PFSK-1 (cell line): ENCODE data around the gene TRHDE.

Experiments
- REST ChIP-seq, 2 experiments: IDR thresholded peaks; 2 replicates each; pipeline versions ENCODE4 v1.6.1 to v1.8.0; 2011 to 2012; ENCODE audit warnings: low read depth in 2 of 2, low read length in 2 of 2, control low read depth in 1 of 2, inconsistent platforms in 1 of 2, mild to moderate bottlenecking in 1 of 2, moderate library complexity in 1 of 2; ENCODE audit not compliant: insufficient read depth in 1 of 2
- SIN3A ChIP-seq: IDR thresholded peaks from 2 replicates; pipeline ENCODE4 v1.6.1; 2012; ENCODE audit warnings: mild to moderate bottlenecking, low read length, moderate library complexity, borderline replicate concordance; ENCODE audit not compliant: insufficient read depth
- TAF1 ChIP-seq: IDR thresholded peaks from 2 replicates; pipeline ENCODE4 v1.6.1; 2012; ENCODE audit warnings: low read length, control low read depth, borderline replicate concordance; ENCODE audit not compliant: insufficient read depth

DNA sequence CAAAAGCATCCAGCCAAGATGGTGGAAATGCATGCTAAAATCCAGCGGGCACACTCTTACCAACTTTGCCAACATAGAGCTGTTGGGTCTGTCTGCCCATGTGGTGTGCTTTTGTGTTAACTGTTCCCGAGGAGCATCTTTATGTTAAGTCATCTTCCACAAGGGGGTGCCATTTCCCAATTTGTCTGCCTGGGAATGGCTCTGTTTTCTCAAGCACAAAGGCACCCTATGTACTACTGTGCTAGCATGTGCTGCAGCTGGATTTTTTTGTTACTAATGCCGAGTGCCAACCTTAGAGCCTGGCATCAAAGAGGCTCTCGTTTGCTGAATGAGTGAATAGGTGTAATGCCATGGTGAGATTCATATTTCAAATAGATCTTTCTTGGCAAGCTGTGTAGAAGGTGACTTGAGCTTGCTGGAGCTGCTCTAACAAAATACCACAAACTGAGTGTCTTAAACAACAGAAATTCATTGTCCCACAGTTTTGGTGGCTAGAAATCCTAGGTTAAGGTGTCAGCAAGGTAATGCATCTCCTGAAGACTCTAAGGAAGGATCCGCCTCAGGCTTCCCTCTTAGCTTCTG is 74.3 kb downstream of the TRHDE start:
- no peak for TF ChIP-seq TAF1
- no peak for TF ChIP-seq SIN3A
- TF ChIP-seq REST (IDR thresholded peaks at IDR 0.05; ENCODE audit: insufficient read depth in 1 of 2, low read depth in 2 of 2, low read length in 2 of 2), result no peak
